ENCODE measurements around the gene HMCN2.

DNA sequence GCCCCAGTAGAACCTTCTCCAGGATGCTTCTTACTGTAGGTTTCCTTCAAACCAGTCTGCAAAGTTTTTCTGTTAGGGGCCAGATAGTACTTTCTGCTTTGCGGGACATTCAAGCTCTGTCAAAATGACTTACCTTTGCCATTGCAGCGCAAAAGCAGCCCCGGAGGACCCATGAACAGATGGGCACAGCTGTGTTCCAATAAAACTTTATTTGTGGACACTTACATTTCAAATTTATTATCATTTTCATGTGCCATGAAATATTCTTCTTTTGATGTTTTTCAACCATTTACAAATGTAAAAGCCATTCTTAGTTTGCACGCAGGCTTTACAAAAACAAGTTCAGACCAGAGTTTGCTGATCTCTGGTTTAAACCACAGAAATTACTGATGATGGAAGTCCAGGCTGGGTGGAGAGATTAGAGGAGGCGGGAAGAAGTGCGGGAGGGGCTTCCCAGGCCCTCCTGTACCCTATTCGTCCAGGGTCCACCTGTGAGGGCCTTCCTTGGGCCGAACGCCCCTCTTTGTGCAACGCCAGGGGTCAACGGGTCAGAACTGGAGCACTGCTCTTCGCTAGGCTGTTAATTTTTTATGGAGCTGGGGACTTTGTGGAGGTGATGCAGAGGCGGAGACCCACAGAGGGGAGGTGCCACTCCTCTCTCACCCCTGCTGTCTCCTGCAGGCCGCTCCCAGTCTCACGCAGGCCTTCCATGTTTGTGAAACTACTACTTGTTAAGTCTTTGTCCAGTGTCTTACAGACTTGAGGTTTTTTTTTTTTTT, 171.6 kb downstream of the HMCN2 start:
- TF ChIP-seq, protein P1, sequence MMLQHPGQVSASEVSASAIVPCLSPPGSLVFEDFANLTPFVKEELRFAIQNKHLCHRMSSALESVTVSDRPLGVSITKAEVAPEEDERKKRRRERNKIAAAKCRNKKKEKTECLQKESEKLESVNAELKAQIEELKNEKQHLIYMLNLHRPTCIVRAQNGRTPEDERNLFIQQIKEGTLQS (CRISPR knock-in tag; conservative IDR thresholded peaks at IDR 0.05): no peak
- TF ChIP-seq CTCF (IDR thresholded peaks at IDR 0.05): no peak
- no peak for TF ChIP-seq MYBL2 (CRISPR knock-in tag; IDR thresholded peaks at IDR 0.05)
- no peak for TF ChIP-seq ATF1 (CRISPR knock-in tag; IDR thresholded peaks at IDR 0.05)
- no peak for TF ChIP-seq ESRRA (CRISPR knock-in tag; IDR thresholded peaks at IDR 0.05; ENCODE audit: borderline replicate concordance)
- no peak for TF ChIP-seq CBFB (CRISPR knock-in tag; IDR thresholded peaks at IDR 0.05; ENCODE audit: low read depth)
- no peak for TF ChIP-seq ZNF121 (CRISPR knock-in tag; IDR thresholded peaks at IDR 0.05)
- TF ChIP-seq, protein P2, sequence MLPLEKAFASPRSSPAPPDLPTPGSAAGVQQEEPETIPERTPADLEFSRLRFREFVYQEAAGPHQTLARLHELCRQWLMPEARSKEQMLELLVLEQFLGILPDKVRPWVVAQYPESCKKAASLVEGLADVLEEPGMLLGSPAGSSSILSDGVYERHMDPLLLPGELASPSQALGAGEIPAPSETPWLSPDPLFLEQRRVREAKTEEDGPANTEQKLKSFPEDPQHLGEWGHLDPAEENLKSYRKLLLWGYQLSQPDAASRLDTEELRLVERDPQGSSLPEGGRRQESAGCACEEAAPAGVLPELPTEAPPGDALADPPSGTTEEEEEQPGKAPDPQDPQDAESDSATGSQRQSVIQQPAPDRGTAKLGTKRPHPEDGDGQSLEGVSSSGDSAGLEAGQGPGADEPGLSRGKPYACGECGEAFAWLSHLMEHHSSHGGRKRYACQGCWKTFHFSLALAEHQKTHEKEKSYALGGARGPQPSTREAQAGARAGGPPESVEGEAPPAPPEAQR (CRISPR knock-in tag; IDR thresholded peaks at IDR 0.05): no peak
- TF ChIP-seq MLX (CRISPR knock-in tag; IDR thresholded peaks at IDR 0.05): no peak
- TF ChIP-seq MAX (CRISPR knock-in tag; IDR thresholded peaks at IDR 0.05): no peak
- TF ChIP-seq FOXK1 (CRISPR knock-in tag; IDR thresholded peaks at IDR 0.05): no peak

Measured in WTC11 (cell line).